MCF 10A (cell line): Measurements from ENCODE around the gene CCNY. TPM values are rescaled to one million over a fixed set of nuclear protein-coding genes. Genes with fewer than 3 reads are reported as not detected.

Experiments used
- BruUV-seq: library from RNA; stranded (reverse); fragments of 400-500 nt; replicated peaks from 2 replicates; lab custom pipeline; 2021; lab: Mats Ljungman, UMichigan
- CTCF ChIA-PET: fragments of 300-600 bp; sonication (Branson Sonifier 250); formaldehyde crosslinking; extraction: SDS; loops from one replicate; lab custom pipeline; 2021; ENCODE audit warnings: antibody characterized with exemption, inconsistent platforms; lab: Yijun Ruan, JAX
- POLR2A ChIA-PET: fragments of 300-600, 350-650 bp; sonication (Branson Sonifier 250); formaldehyde crosslinking; extraction: SDS; loops from one replicate; lab custom pipeline; 2020; ENCODE audit warnings: antibody characterized with exemption, inconsistent platforms; lab: Yijun Ruan, JAX
- DNase-seq: peaks from one replicate; pipeline ENCODE4 v3.0.0-alpha.2; 2018; ENCODE audit not compliant: unreplicated experiment
- H3K27ac Mint-ChIP-seq: one replicate; pipeline ENCODE4 v1.8.0; 2022; ENCODE audit warnings: mild to moderate bottlenecking, low read depth, mixed read lengths; ENCODE audit not compliant: unreplicated experiment
- H3K27me3 Mint-ChIP-seq: one replicate; pipeline ENCODE4 v1.8.0; 2022; ENCODE audit warnings: mixed read lengths; ENCODE audit not compliant: insufficient read depth, unreplicated experiment
- H3K36me3 Mint-ChIP-seq: one replicate; pipeline ENCODE4 v1.8.0; 2022; ENCODE audit warnings: mild to moderate bottlenecking, moderate library complexity, mixed read lengths; ENCODE audit not compliant: insufficient read depth, unreplicated experiment
- H3K4me1 Mint-ChIP-seq: one replicate; pipeline ENCODE4 v1.8.0; 2022; ENCODE audit warnings: mixed read lengths; ENCODE audit not compliant: insufficient read depth, unreplicated experiment
- H3K4me3 Mint-ChIP-seq: one replicate; pipeline ENCODE4 v1.8.0; 2022; ENCODE audit warnings: mild to moderate bottlenecking, moderate library complexity, mixed read lengths; ENCODE audit not compliant: unreplicated experiment
- H3K9me3 Mint-ChIP-seq: one replicate; pipeline ENCODE4 v1.8.0; 2022; ENCODE audit warnings: mixed read lengths; ENCODE audit not compliant: unreplicated experiment
- CTCF ChIP-seq: fragments of 200-600 bp; IDR thresholded peaks from one replicate; pipeline ENCODE4 v1.8.0; 2022; ENCODE audit warnings: antibody characterized with exemption, mild to moderate bottlenecking; ENCODE audit not compliant: unreplicated experiment
- intact Hi-C: fragments of 100-400 bp; cut with micrococcal nuclease; formaldehyde crosslinking; loops from 2 replicates; pipeline ENCODE4 v1.14.1; 2022
- total RNA-seq: library from RNA; stranded (reverse); gene quantifications from 2 replicates; pipeline ENCODE4 v1.2.3, GENCODE V29; 2022

The CCNY gene
- total RNA-seq, 1 experiment from 2014 or later = 68.9 TPM

- Mint-ChIP-seq H3K27me3 (no peaks in the 10 kb centered on the region), H3K36me3 (peaks cover 5% of the 10 kb centered on the region), H3K4me1 (peaks cover 11% of the 10 kb centered on the region), H3K4me3 (no peak overlapping the region), H3K9me3 (no peaks in the 10 kb centered on the region), H3K27ac (no peak overlapping the region)
- CTCF ChIA-PET = no interaction called here
- BruUV-seq = no TSS peak
- POLR2A ChIA-PET = no interaction called here
- TF ChIP-seq CTCF = no peak
- no peak for DNase-seq
- intact Hi-C loops = no loop called here
Observed at GRCh38 chr10:35363587-35363986, 27.3 kb downstream of the CCNY start.

- ChIA-PET POLR2A (interaction anchor here (2.0 kb wide), 1 partner anchor 29 kb away, joined by 5 read pairs; the partner anchor contains the start of gene CCNY), CTCF (interaction anchor here (0.6 kb wide), 1 partner anchor 1413 kb away, joined by 3 read pairs; no protein-coding TSS in a partner anchor)
- peaks cover 5% of the 10 kb centered on the region for H3K36me3 Mint-ChIP-seq
- H3K27ac Mint-ChIP-seq = no peak overlapping the region
- H3K9me3 Mint-ChIP-seq = no peaks in the 10 kb centered on the region
- no peak overlapping the region for H3K4me3 Mint-ChIP-seq
- intact Hi-C loops = no loop called here
- H3K27me3 Mint-ChIP-seq = no peaks in the 10 kb centered on the region
- no peak for TF ChIP-seq CTCF
- H3K4me1 Mint-ChIP-seq = peaks cover 6% of the 10 kb centered on the region
- BruUV-seq = no TSS peak
- no peak for DNase-seq
Observed at GRCh38 chr10:35364808-35365207, 28.5 kb downstream of the CCNY start.

- DNase-seq = no peak
- no peak for TF ChIP-seq CTCF
- BruUV-seq = no TSS peak
- no peaks in the 10 kb centered on the region for H3K9me3 Mint-ChIP-seq
- peaks cover 5% of the 10 kb centered on the region for H3K36me3 Mint-ChIP-seq
- POLR2A ChIA-PET = interaction anchor here (2.0 kb wide), 1 partner anchor 30 kb away, joined by 5 read pairs; the partner anchor contains the start of gene CCNY
- no peaks in the 10 kb centered on the region for H3K27me3 Mint-ChIP-seq
- H3K27ac Mint-ChIP-seq = no peak overlapping the region
- no peak overlapping the region for H3K4me3 Mint-ChIP-seq
- H3K4me1 Mint-ChIP-seq = peaks cover 7% of the 10 kb centered on the region
- CTCF ChIA-PET = no interaction called here
- intact Hi-C loops = no loop called here
Observed at GRCh38 chr10:35365994-35366393, 29.7 kb downstream of the CCNY start.

- no peak for TF ChIP-seq CTCF
- Mint-ChIP-seq H3K27me3 (no peaks in the 10 kb centered on the region), H3K36me3 (peaks cover 5% of the 10 kb centered on the region), H3K4me1 (peaks cover 15% of the 10 kb centered on the region), H3K4me3 (no peak overlapping the region), H3K27ac (no peak overlapping the region), H3K9me3 (no peaks in the 10 kb centered on the region)
- BruUV-seq = no TSS peak
- DNase-seq = no peak
- ChIA-PET POLR2A (no interaction called here), CTCF (no interaction called here)
- intact Hi-C loops = no loop called here
Observed at GRCh38 chr10:35367107-35367859, 31.0 kb downstream of the CCNY start.
